GM18505 (cell line): ENCODE measurements around the gene CCDC198.
A peak's percentile ranks its signal among the peaks of the same experiment; 100 is the strongest.

Experiments used
- ATAC-seq: cut with Tn5 transposase; IDR thresholded peaks from one replicate; pipeline ENCODE4 v1.9.1; 2021; ENCODE audit not compliant: unreplicated experiment
- POLR2A ChIP-seq: IDR thresholded peaks from 4 replicates; pipeline ENCODE4 v1.6.1; 2011; ENCODE audit warnings: borderline replicate concordance; ENCODE audit not compliant: insufficient read depth, insufficient read length; ENCODE audit errors: extremely low read depth

CCDC198 gene

GRCh38 chr14:57491640-57492039, 2.0 kb downstream of the CCDC198 start:
- no peak for TF ChIP-seq POLR2A
- ATAC-seq, result no peak

- TF ChIP-seq POLR2A, result no peak
- ATAC-seq, result no peak
Measured at GRCh38 chr14:57487771-57488170, 5.9 kb downstream of the CCDC198 start.

- no peak for TF ChIP-seq POLR2A
- no peak for ATAC-seq
Measured at GRCh38 chr14:57486767-57487379, 6.8 kb downstream of the CCDC198 start.

- ATAC-seq, result peak; percentile 94
- no peak for TF ChIP-seq POLR2A
Measured at GRCh38 chr14:57485635-57486034, 8.0 kb downstream of the CCDC198 start.

GRCh38 chr14:57482120-57482519, 11.5 kb downstream of the CCDC198 start:
- TF ChIP-seq POLR2A, result no peak

GRCh38 chr14:57480051-57480450, 13.6 kb downstream of the CCDC198 start:
- TF ChIP-seq POLR2A, result no peak
- no peak for ATAC-seq

More at GRCh38 chr14:57482120-57482519, 11.5 kb downstream of the CCDC198 start:
- ATAC-seq, result no peak

GRCh38 chr14:57479197-57479596, 14.5 kb downstream of the CCDC198 start:
- no peak for TF ChIP-seq POLR2A
- ATAC-seq, result no peak

- TF ChIP-seq POLR2A, result no peak
- no peak for ATAC-seq
Measured at GRCh38 chr14:57478050-57478449, 15.6 kb downstream of the CCDC198 start.

GRCh38 chr14:57470909-57471308, 22.7 kb downstream of the CCDC198 start:
- ATAC-seq, result no peak
- no peak for TF ChIP-seq POLR2A

GRCh38 chr14:57464008-57464730, 29.5 kb downstream of the CCDC198 start:
- ATAC-seq, result peak; percentile 83
- no peak for TF ChIP-seq POLR2A

GRCh38 chr14:57462551-57462950, 31.1 kb downstream of the CCDC198 start:
- ATAC-seq, result no peak
- no peak for TF ChIP-seq POLR2A

GRCh38 chr14:57461777-57462320, 31.8 kb downstream of the CCDC198 start:
- no peak for ATAC-seq
- TF ChIP-seq POLR2A, result no peak

GRCh38 chr14:57435923-57436322, 57.7 kb downstream of the CCDC198 start:
- ATAC-seq, result no peak
- no peak for TF ChIP-seq POLR2A

GRCh38 chr14:57420986-57421385, 72.7 kb downstream of the CCDC198 start:
- no peak for ATAC-seq
- TF ChIP-seq POLR2A, result no peak
